RWPE2 (cell line): ENCODE measurements around the gene ETFB.

Experiments
- ATAC-seq: fragments of 200-7000 bp; cut with Tn5 transposase; 3 replicates; pipeline ENCODE4 v1.9.1; 2021; ENCODE audit warnings: low read depth
- DNase-seq: peaks from one replicate; pipeline ENCODE4 v3.0.0-alpha.2; 2020; ENCODE audit warnings: low spot score
- H3K27ac ChIP-seq: fragments of 450-650 bp; 2 replicates; pipeline ENCODE4 v1.5.1; 2017; ENCODE audit warnings: mild to moderate bottlenecking; ENCODE audit not compliant: poor library complexity, severe bottlenecking
- H3K27me3 ChIP-seq: fragments of 250-450 bp; sonication (Bioruptor Pico); 2 replicates; pipeline ENCODE4 v1.5.1; 2021; ENCODE audit warnings: mild to moderate bottlenecking, moderate library complexity; ENCODE audit not compliant: insufficient read depth, poor library complexity, severe bottlenecking
- H3K36me3 ChIP-seq: fragments of 250-450 bp; sonication (Bioruptor Pico); 2 replicates; pipeline ENCODE4 v1.5.1; 2020; ENCODE audit warnings: low read depth, mild to moderate bottlenecking, moderate library complexity
- H3K4me1 ChIP-seq: fragments of 250-450 bp; sonication (Bioruptor Pico); 2 replicates; pipeline ENCODE4 v1.5.1; 2021; ENCODE audit warnings: mild to moderate bottlenecking, moderate library complexity; ENCODE audit not compliant: insufficient read depth, poor library complexity, severe bottlenecking
- H3K4me3 ChIP-seq: fragments of 250-450 bp; sonication (Bioruptor Pico); 2 replicates; pipeline ENCODE4 v1.5.1; 2021; ENCODE audit warnings: mild to moderate bottlenecking, moderate library complexity; ENCODE audit not compliant: severe bottlenecking
- H3K9me3 ChIP-seq: fragments of 250-450 bp; sonication (Bioruptor Pico); 2 replicates; pipeline ENCODE4 v1.5.1; 2021; ENCODE audit warnings: mild to moderate bottlenecking, moderate library complexity; ENCODE audit not compliant: severe bottlenecking
- TF ChIP-seq, protein P1 (sequence below): fragments of 450-650 bp; IDR thresholded peaks from one replicate; pipeline ENCODE4 v1.5.1; 2017; ENCODE audit warnings: mild to moderate bottlenecking, moderate library complexity; ENCODE audit not compliant: poor library complexity, severe bottlenecking

The ETFB gene

DNA sequence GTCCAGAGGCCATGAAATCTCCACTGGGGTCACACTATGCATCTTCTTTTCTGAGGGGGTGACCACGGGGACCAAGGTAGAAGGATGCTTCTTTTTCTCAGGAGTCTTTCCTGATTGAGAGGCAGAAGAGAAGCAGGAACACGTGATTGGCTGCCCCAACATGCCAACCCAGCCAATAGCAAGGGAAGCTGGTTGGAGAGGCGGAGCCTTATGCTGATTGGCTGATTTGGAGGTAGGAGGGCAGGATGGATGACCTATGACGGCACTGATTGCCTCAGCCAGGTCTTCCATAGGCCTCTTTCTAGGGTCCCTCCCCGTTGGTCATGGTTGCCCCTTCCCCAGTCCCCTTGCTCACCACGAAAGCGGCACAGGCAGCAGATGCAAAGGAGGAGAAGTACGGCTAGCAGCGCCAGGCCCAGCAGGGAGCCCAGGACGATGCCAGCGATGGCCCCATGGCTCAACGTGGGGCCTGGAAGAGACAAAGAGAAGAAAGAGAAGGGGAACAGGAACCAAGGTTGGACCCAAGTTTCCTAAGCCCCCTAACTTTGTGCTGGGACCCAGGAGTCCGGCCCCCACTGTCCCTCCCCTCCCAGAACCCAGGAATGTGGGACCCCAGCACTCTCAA lies 32.2 kb downstream of the ETFB start:
- Histone ChIP-seq H3K36me3 (no peaks in the 10 kb centered on the region), H3K27ac (no peak overlapping the region), H3K4me1 (no peaks in the 10 kb centered on the region), H3K4me3 (no peak overlapping the region), H3K27me3 (no peaks in the 10 kb centered on the region), H3K9me3 (no peaks in the 10 kb centered on the region)
- TF ChIP-seq, protein P1, sequence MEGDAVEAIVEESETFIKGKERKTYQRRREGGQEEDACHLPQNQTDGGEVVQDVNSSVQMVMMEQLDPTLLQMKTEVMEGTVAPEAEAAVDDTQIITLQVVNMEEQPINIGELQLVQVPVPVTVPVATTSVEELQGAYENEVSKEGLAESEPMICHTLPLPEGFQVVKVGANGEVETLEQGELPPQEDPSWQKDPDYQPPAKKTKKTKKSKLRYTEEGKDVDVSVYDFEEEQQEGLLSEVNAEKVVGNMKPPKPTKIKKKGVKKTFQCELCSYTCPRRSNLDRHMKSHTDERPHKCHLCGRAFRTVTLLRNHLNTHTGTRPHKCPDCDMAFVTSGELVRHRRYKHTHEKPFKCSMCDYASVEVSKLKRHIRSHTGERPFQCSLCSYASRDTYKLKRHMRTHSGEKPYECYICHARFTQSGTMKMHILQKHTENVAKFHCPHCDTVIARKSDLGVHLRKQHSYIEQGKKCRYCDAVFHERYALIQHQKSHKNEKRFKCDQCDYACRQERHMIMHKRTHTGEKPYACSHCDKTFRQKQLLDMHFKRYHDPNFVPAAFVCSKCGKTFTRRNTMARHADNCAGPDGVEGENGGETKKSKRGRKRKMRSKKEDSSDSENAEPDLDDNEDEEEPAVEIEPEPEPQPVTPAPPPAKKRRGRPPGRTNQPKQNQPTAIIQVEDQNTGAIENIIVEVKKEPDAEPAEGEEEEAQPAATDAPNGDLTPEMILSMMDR: no peak
- ATAC-seq (no peak), DNase-seq (no peak)

DNA sequence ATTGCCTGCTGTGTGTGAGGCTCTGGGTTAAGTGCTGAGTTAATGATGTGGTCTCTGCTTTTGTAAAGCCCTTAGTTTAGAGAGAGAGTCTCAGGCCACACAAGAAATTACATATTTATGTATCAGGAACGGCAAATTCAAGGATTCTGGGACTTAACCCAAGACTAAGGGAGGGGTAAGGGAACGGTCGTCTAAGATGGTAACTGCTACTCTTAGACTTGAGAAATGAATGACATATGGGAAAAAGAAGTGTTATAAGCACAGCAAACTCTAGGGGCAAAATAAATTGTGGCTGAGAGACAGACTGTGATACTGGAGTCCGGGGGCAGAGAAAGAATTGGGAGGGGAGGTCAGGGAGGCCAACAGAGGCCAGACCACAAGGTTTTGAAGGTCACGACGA lies 34.5 kb downstream of the ETFB start:
- Histone ChIP-seq H3K27me3 (peaks cover 8% of the 10 kb centered on the region), H3K4me3 (no peak overlapping the region), H3K9me3 (no peaks in the 10 kb centered on the region), H3K27ac (no peak overlapping the region), H3K4me1 (peaks cover 2% of the 10 kb centered on the region), H3K36me3 (no peaks in the 10 kb centered on the region)
- TF ChIP-seq, protein P1: no peak
- DNase-seq (no peak), ATAC-seq (no peak)

DNA sequence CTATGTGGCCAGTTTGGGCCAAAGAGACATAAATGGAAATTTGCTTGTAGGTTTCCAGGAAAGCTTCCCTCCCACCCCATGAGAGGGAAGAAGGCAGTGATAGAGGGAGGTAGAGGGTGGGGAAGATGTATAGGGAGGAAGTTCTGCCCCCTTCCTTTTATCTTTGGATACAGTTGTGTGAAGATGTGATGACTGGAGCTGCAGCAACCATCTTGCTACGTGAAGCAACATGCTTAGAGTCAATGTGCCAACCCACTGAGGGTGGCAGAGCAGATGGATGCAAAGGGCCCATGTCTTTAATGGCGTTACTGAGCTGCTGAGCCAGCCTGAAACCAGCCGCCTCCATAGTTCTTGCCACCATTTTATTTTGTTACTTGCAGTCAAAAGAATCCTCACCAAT lies 35.0 kb downstream of the ETFB start:
- ATAC-seq: no peak
- TF ChIP-seq, protein P1: no peak
- peaks cover 8% of the 10 kb centered on the region for H3K27me3 ChIP-seq
- DNase-seq: no peak
- H3K36me3 ChIP-seq: no peaks in the 10 kb centered on the region
- peaks cover 2% of the 10 kb centered on the region for H3K4me1 ChIP-seq
- H3K27ac ChIP-seq: no peak overlapping the region
- H3K4me3 ChIP-seq: no peak overlapping the region
- H3K9me3 ChIP-seq: no peaks in the 10 kb centered on the region

DNA sequence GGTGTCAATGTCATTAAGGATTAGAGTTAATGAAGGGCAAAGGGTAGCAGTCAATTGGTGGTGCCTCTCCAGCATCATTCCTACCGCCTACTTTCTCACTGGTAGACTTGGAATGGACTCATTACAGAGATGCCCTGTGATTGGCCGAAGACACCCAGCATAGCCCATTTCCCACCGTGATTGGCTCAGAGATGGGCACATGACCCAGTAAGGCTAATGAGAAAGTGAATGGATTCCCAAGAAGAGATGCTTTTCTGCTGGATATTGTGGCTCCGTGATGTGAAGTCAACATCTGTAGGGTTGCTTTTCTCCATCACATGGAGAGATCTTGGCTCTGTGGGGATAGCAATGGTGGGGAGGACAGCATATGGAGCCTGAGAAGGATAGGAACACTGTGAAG lies 35.8 kb downstream of the ETFB start:
- Histone ChIP-seq H3K27me3 (peaks cover 8% of the 10 kb centered on the region), H3K4me1 (peaks cover 2% of the 10 kb centered on the region), H3K4me3 (no peak overlapping the region), H3K36me3 (no peaks in the 10 kb centered on the region), H3K27ac (no peak overlapping the region), H3K9me3 (no peaks in the 10 kb centered on the region)
- no peak for DNase-seq
- TF ChIP-seq, protein P1: no peak
- ATAC-seq: no peak

DNA sequence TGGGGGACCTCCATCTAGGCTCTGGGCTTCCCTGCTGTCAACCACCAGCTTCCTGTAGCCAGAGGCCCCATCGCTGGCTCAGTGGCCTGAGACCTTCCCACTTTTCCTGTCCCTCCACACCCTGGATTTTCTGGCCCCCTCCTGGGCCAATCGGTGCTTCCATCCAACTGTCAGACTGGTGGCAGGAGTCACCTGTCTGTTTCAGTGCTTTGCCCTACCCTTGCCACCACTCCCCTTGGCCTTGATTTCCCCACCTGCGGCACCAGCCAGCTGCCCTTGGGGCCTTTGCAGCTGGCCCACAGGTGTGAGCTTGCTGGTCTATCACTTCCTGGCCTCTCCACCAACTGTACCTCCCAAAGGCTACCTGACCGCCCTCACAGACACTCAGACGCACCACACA lies 36.8 kb downstream of the ETFB start:
- DNase-seq (no peak), ATAC-seq (no peak)
- Histone ChIP-seq H3K27me3 (peaks cover 8% of the 10 kb centered on the region), H3K9me3 (no peaks in the 10 kb centered on the region), H3K27ac (no peak overlapping the region), H3K4me1 (peaks cover 2% of the 10 kb centered on the region), H3K36me3 (no peaks in the 10 kb centered on the region), H3K4me3 (no peak overlapping the region)
- TF ChIP-seq, protein P1: no peak
